Measurements from ENCODE around the gene RNF20. TPM values are rescaled to one million over a fixed set of nuclear protein-coding genes. Genes with fewer than 3 reads are reported as not detected.

The RNF20 gene
- polyA plus RNA-seq, 1 of the 3 experiments (the other 2 are of a cell fraction), result 16.0 TPM

Small RNAs within 50 kb of the gene (small RNA-seq; reads per million reads assigned to genes)
- 0 reads per million in 7 experiments for gene AL353621.1

Other genes with a start within 250 kb of the RNF20 start
- gene BAAT, start 148.8 kb upstream of the RNF20 start, polyA plus RNA-seq (2012; rRNA removed), result 0.02 and 0.05 TPM in 2 replicates
- gene MRPL50, start 135.2 kb upstream of the RNF20 start, polyA plus RNA-seq (2012; rRNA removed), result 6.3 and 8.6 TPM in 2 replicates
- gene ZNF189, start 135.0 kb upstream of the RNF20 start, polyA plus RNA-seq (2012; rRNA removed), result 2.9 and 3.4 TPM in 2 replicates
- not detected in 2 replicates for gene ALDOB, start 98.1 kb upstream of the RNF20 start, polyA plus RNA-seq (2012; rRNA removed)
- not detected in 2 replicates for gene PPP3R2, start 61.1 kb downstream of the RNF20 start, polyA plus RNA-seq (2012; rRNA removed)
- gene GRIN3A, start 204.8 kb downstream of the RNF20 start, polyA plus RNA-seq (2012; rRNA removed), result not detected in 2 replicates

All from SK-N-SH (cell line).